Esophagus squamous epithelium (tissue), 5 donors: ENCODE measurements around the gene ANKRD7. TPM values are rescaled to one million over a fixed set of nuclear protein-coding genes. Genes with fewer than 3 reads are reported as not detected.

Experiments used
- DNase-seq: peaks from one replicate; lab custom pipeline; 2025; lab: John Stamatoyannopoulos, UW
- H3K27ac ChIP-seq, 4 donors: fragments of 200-600 bp; sonication (generic); one replicate each; pipeline ENCODE4 v1.5.1; 2016 to 2019; ENCODE audit warnings: mild to moderate bottlenecking in 1 of 4
- H3K27me3 ChIP-seq, 4 donors: fragments of 200-600 bp; sonication (generic); 1 replicate in 3 of 4; 2 replicates in 1 of 4; pipeline versions ENCODE4 v1.5.1 to v1.6.0; 2017 to 2021; ENCODE audit warnings: antibody characterized with exemption in 1 of 4
- H3K36me3 ChIP-seq, 3 donors: fragments of 200-600 bp; sonication (generic); one replicate each; pipeline ENCODE4 v1.5.1; 2016 to 2019
- H3K4me1 ChIP-seq, 3 donors: fragments of 200-600 bp; sonication (generic); one replicate each; pipeline ENCODE4 v1.5.1; 2017 to 2019
- H3K4me3 ChIP-seq, 4 donors: fragments of 200-600 bp; sonication (generic); 1 replicate in 3 of 4; 2 replicates in 1 of 4; pipeline ENCODE4 v1.5.1; 2016 to 2019; ENCODE audit warnings: mild to moderate bottlenecking in 2 of 4, moderate library complexity in 1 of 4
- H3K9me3 ChIP-seq, 3 donors: fragments of 200-600 bp; sonication (generic); one replicate each; pipeline ENCODE4 v1.5.1; 2016 to 2019
- POLR2A ChIP-seq, 4 donors: fragments of 450-650 bp; IDR thresholded peaks; one replicate each; pipeline ENCODE4 v1.6.1; 2017; ENCODE audit warnings: antibody characterized with exemption in 4 of 4, mild to moderate bottlenecking in 4 of 4, moderate library complexity in 3 of 4
- WGBS, 2 donors: methylation state at CpG; one replicate each; pipeline ENCODE4 v1.1.5; 2018; 5-methylcytosine and 5-hydroxymethylcytosine counted together
- intact Hi-C: fragments of 100-400 bp; cut with DNase I; formaldehyde crosslinking; loops from one replicate; pipeline ENCODE4 v1.15.0; 2022
- total RNA-seq, 4 donors: library from RNA; depleted of rRNA; stranded (reverse); fragments of >200 nt; gene quantifications; one replicate each; pipeline ENCODE4 v1.1.0, GENCODE V29; 2016
- TF ChIP-seq, protein P1 (sequence below), 6 experiments: fragments of 450-650 bp in 4 of 6; fragments of 200-600 bp in 2 of 6; sonication (generic) in 2 of 6; IDR thresholded peaks; one replicate each; pipeline ENCODE4 v1.5.1; 2016 to 2019; ENCODE audit warnings: antibody characterized with exemption in 6 of 6, mild to moderate bottlenecking in 4 of 6, moderate library complexity in 4 of 6
- donor health status: DM: yes; HTN: yes; CAD: no.

Gene ANKRD7
- total RNA-seq, 4 donors from 2014 or later: 0.57 TPM; not detected in 3

DNA sequence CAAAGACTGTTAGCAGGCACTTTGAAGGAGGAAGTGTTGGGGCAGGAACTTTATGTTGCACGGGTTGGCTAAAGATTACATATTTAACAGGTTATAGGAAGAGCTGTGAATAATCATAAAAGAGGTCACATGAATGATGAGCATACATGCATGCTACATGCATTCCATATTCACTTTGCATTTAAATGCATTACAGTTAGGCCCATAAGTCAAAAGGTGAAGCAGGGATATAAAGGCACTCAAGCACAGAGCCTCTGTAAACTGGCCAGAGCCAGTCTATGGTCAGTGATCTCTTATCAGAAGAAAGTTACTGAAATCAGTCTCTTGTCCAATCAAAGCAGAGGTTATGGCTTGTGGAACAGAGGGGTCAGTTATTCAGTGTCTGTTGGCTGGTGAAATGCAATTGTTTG is 7.3 kb upstream of the ANKRD7 start:
- TF ChIP-seq, protein P1, sequence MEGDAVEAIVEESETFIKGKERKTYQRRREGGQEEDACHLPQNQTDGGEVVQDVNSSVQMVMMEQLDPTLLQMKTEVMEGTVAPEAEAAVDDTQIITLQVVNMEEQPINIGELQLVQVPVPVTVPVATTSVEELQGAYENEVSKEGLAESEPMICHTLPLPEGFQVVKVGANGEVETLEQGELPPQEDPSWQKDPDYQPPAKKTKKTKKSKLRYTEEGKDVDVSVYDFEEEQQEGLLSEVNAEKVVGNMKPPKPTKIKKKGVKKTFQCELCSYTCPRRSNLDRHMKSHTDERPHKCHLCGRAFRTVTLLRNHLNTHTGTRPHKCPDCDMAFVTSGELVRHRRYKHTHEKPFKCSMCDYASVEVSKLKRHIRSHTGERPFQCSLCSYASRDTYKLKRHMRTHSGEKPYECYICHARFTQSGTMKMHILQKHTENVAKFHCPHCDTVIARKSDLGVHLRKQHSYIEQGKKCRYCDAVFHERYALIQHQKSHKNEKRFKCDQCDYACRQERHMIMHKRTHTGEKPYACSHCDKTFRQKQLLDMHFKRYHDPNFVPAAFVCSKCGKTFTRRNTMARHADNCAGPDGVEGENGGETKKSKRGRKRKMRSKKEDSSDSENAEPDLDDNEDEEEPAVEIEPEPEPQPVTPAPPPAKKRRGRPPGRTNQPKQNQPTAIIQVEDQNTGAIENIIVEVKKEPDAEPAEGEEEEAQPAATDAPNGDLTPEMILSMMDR (IDR thresholded peaks at IDR 0.05): no peak
- no peak for TF ChIP-seq POLR2A (IDR thresholded peaks at IDR 0.05)
- H3K4me1 ChIP-seq: peaks cover 0 to 17% (median 4%) of the 10 kb centered on the region in 3 donors
- DNase-seq: no peak
- no peak overlapping the region for H3K27ac ChIP-seq
- 53 to 56% methylated on average over 1 of the region's 1 CpG for WGBS, 2 donors
- H3K36me3 ChIP-seq: no peaks in the 10 kb centered on the region
- H3K9me3 ChIP-seq: no peaks in the 10 kb centered on the region
- H3K4me3 ChIP-seq: no peak overlapping the region
- no peaks in the 10 kb centered on the region for H3K27me3 ChIP-seq
- intact Hi-C loops: no loop called here

DNA sequence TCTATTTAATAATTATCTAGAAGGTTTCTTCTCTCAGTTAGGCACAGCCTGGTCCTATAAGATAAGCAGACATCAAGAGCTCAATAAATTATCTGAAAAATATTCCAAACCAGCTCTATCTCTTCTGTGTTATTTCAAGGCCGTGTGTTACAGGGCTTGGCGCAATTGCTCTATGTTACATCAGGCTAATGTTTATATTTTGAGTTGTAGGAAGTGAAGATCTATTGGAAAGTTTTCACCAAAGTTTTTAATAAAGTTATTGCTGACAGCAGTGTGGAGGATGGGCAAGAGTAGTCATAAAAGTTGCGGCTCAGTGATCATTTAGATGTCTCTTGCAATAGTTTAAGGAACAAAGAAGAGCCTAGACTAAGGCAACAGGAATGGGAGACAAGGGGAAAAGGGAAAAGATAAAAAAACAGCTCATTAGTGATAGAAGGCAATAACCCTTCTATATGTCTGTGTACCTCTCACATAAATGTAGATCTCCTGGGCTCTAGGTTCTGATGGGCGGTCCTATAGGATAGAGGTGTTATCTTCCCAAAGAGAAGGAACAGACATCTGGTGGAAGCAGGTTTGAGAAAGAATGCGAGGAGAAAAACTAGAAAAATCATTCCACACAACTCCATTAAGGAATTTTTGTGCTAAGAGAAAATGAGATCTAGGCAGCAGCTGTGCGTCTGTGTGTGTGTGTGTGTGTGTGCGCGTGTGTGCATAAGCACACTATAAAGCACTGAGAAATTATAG is 5.9 kb upstream of the ANKRD7 start:
- intact Hi-C loops: no loop called here

DNA sequence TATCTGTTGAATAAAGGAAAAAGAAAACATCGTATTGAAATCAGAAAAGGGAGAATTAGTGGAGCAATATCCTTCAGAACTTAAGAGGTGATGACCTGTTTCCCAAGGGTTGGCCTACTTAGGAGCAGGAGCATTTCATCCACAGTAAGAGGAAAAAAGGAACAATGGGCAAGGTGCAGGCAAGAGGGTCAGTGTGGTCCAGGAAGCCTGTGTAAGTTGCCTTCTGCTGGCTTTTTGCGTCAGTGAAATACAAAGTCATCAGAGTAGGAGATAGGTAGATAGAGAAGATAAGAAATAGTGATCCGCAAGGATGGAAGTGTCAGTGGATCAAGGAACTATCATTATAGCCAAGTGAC is 5.4 kb upstream of the ANKRD7 start:
- intact Hi-C loops: no loop called here
- H3K36me3 ChIP-seq: no peaks in the 10 kb centered on the region
- peaks cover 0 to 10% (median 0%) of the 10 kb centered on the region in 3 donors for H3K4me1 ChIP-seq
- H3K4me3 ChIP-seq: no peak overlapping the region
- DNase-seq: no peak
- WGBS, 2 donors: 84 to 92% methylated on average over 3 of the region's 3 CpGs
- no peaks in the 10 kb centered on the region for H3K27me3 ChIP-seq
- H3K9me3 ChIP-seq: no peaks in the 10 kb centered on the region
- H3K27ac ChIP-seq: no peak overlapping the region
- no peak for TF ChIP-seq POLR2A (IDR thresholded peaks at IDR 0.05)
- TF ChIP-seq, protein P1 (IDR thresholded peaks at IDR 0.05): no peak

More for the DNA sequence above, 5.9 kb upstream of the ANKRD7 start:
- Histone ChIP-seq H3K27me3 (no peaks in the 10 kb centered on the region), H3K36me3 (no peaks in the 10 kb centered on the region), H3K9me3 (no peaks in the 10 kb centered on the region), H3K4me3 (no peak overlapping the region), H3K27ac (no peak overlapping the region), H3K4me1 (peaks cover 0 to 16% (median 3%) of the 10 kb centered on the region in 3 donors)
- WGBS, 2 donors: 73 to 74% methylated on average over 8 of the region's 8 CpGs
- TF ChIP-seq, protein P1 (IDR thresholded peaks at IDR 0.05): no peak
- no peak for TF ChIP-seq POLR2A (IDR thresholded peaks at IDR 0.05)
- no peak for DNase-seq

DNA sequence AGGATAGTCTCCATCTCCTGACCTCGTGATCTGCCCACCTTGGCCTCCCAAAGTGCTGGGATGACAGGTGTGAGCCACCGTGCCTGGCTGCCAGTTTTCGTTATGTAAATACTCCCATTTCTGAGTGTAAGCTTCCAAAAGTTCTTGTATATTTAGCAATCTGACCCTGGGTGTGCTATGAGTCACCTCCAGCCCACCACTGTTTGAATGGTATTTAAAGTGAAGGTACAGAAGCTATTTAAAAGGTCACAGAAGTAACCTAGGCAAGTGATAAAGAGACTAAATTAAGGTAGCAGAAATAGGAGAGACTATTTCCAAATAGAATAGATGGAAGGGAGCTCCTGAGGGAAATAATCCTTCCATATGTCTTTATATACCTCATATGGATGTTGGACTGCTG is 3.9 kb upstream of the ANKRD7 start:
- WGBS, 2 donors: 30 to 39% methylated on average over 3 of the region's 3 CpGs
- H3K4me3 ChIP-seq: no peak overlapping the region
- H3K9me3 ChIP-seq: no peaks in the 10 kb centered on the region
- H3K27ac ChIP-seq: no peak overlapping the region
- TF ChIP-seq POLR2A (IDR thresholded peaks at IDR 0.05): no peak
- TF ChIP-seq, protein P1 (IDR thresholded peaks at IDR 0.05): no peak
- no peak for DNase-seq
- intact Hi-C loops: no loop called here
- H3K27me3 ChIP-seq: no peaks in the 10 kb centered on the region
- H3K4me1 ChIP-seq: no peaks in the 10 kb centered on the region
- H3K36me3 ChIP-seq: no peaks in the 10 kb centered on the region

DNA sequence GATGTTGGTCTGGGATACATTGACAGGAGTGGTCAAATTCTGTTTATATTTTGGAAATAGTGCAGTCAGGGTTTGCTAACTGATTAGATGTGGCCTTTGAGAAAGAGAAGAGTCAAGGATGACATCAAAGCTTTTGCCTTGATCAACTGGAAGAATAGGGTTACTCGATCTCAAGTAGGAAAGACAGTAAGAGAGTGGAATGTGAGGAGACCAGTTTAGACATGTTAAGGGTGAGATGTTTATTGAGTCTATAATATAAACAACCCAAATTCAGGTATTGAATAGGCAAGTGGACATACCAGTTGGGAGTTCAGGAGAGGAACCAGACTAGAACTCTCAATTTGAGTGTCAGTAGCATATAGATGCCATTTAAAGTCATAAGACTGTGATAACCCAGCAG is 1.9 kb upstream of the ANKRD7 start:
- TF ChIP-seq POLR2A (IDR thresholded peaks at IDR 0.05): no peak
- TF ChIP-seq, protein P1 (IDR thresholded peaks at IDR 0.05): no peak
- Histone ChIP-seq H3K4me1 (no peaks in the 10 kb centered on the region), H3K9me3 (no peaks in the 10 kb centered on the region), H3K36me3 (no peaks in the 10 kb centered on the region), H3K27me3 (no peaks in the 10 kb centered on the region), H3K27ac (no peak overlapping the region), H3K4me3 (no peak overlapping the region)
- 30 to 61% methylated on average over 1 of the region's 1 CpG for WGBS, 2 donors
- intact Hi-C loops: no loop called here
- DNase-seq: no peak
